HG03342 (cell line): ENCODE results near the gene CDADC1.
A peak's percentile ranks its signal among the peaks of the same experiment; 100 is the strongest.

Experiments used
- ATAC-seq: cut with Tn5 transposase; IDR thresholded peaks from one replicate; pipeline ENCODE4 v1.9.1; 2021; ENCODE audit warnings: mild to moderate bottlenecking, moderate library complexity; ENCODE audit not compliant: unreplicated experiment

CDADC1 gene

GRCh38 chr13:49247643-49248621 lies at the start of gene CDADC1:
CDADC1 (plus strand) TSS chr13:49247925; CDS start chr13:49248038, 113 bp downstream.
- ATAC-seq, result peak; percentile 97

GRCh38 chr13:49206641-49207040 lies 41.1 kb upstream of the CDADC1 start:
- no peak for ATAC-seq

- ATAC-seq, result no peak
These were observed 39.1 kb upstream of the CDADC1 start for GRCh38 chr13:49208619-49209018.

GRCh38 chr13:49210114-49210513 lies 37.6 kb upstream of the CDADC1 start:
- no peak for ATAC-seq

GRCh38 chr13:49210669-49211068 lies 37.1 kb upstream of the CDADC1 start:
- ATAC-seq, result no peak

GRCh38 chr13:49213539-49213938 lies 34.2 kb upstream of the CDADC1 start:
- no peak for ATAC-seq

- ATAC-seq, result no peak
These were observed 33.5 kb upstream of the CDADC1 start for GRCh38 chr13:49213997-49214916.

GRCh38 chr13:49214917-49215376 lies 32.8 kb upstream of the CDADC1 start:
- no peak for ATAC-seq

- ATAC-seq, result no peak
These were observed 31.4 kb upstream of the CDADC1 start for GRCh38 chr13:49216334-49216733.

GRCh38 chr13:49217962-49218492 lies 29.7 kb upstream of the CDADC1 start:
- no peak for ATAC-seq

GRCh38 chr13:49218493-49219051 lies 29.2 kb upstream of the CDADC1 start:
- ATAC-seq, result no peak

GRCh38 chr13:49219647-49220035 lies 28.1 kb upstream of the CDADC1 start:
- no peak for ATAC-seq

GRCh38 chr13:49220036-49220855 lies 27.5 kb upstream of the CDADC1 start, which contains the start of gene MLNR:
MLNR (plus strand) TSS chr13:49220338; CDS start chr13:49220338, 0 bp downstream.
- peak; percentile 55 for ATAC-seq

- no peak for ATAC-seq
These were observed 26.7 kb upstream of the CDADC1 start for GRCh38 chr13:49220856-49221589.

GRCh38 chr13:49221590-49221965 lies 26.1 kb upstream of the CDADC1 start:
- no peak for ATAC-seq

- ATAC-seq, result no peak
These were observed 22.3 kb upstream of the CDADC1 start for GRCh38 chr13:49225223-49226042.

GRCh38 chr13:49226613-49227012 lies 21.1 kb upstream of the CDADC1 start:
- ATAC-seq, result no peak

- no peak for ATAC-seq
These were observed 13.0 kb upstream of the CDADC1 start for GRCh38 chr13:49234741-49235140.
